RWPE2 (cell line): Measurements from ENCODE around the gene AKAP13.

Source experiments
- ATAC-seq: fragments of 200-7000 bp; cut with Tn5 transposase; 3 replicates; pipeline ENCODE4 v1.9.1; 2021; ENCODE audit warnings: low read depth
- DNase-seq: peaks from one replicate; pipeline ENCODE4 v3.0.0-alpha.2; 2020; ENCODE audit warnings: low spot score
- H3K27ac ChIP-seq: fragments of 450-650 bp; 2 replicates; pipeline ENCODE4 v1.5.1; 2017; ENCODE audit warnings: mild to moderate bottlenecking; ENCODE audit not compliant: poor library complexity, severe bottlenecking
- H3K27me3 ChIP-seq: fragments of 250-450 bp; sonication (Bioruptor Pico); 2 replicates; pipeline ENCODE4 v1.5.1; 2021; ENCODE audit warnings: mild to moderate bottlenecking, moderate library complexity; ENCODE audit not compliant: insufficient read depth, poor library complexity, severe bottlenecking
- H3K36me3 ChIP-seq: fragments of 250-450 bp; sonication (Bioruptor Pico); 2 replicates; pipeline ENCODE4 v1.5.1; 2020; ENCODE audit warnings: low read depth, mild to moderate bottlenecking, moderate library complexity
- H3K4me1 ChIP-seq: fragments of 250-450 bp; sonication (Bioruptor Pico); 2 replicates; pipeline ENCODE4 v1.5.1; 2021; ENCODE audit warnings: mild to moderate bottlenecking, moderate library complexity; ENCODE audit not compliant: insufficient read depth, poor library complexity, severe bottlenecking
- H3K4me3 ChIP-seq: fragments of 250-450 bp; sonication (Bioruptor Pico); 2 replicates; pipeline ENCODE4 v1.5.1; 2021; ENCODE audit warnings: mild to moderate bottlenecking, moderate library complexity; ENCODE audit not compliant: severe bottlenecking
- H3K9me3 ChIP-seq: fragments of 250-450 bp; sonication (Bioruptor Pico); 2 replicates; pipeline ENCODE4 v1.5.1; 2021; ENCODE audit warnings: mild to moderate bottlenecking, moderate library complexity; ENCODE audit not compliant: severe bottlenecking
- CTCF ChIP-seq: fragments of 450-650 bp; IDR thresholded peaks from one replicate; pipeline ENCODE4 v1.5.1; 2017; ENCODE audit warnings: mild to moderate bottlenecking, moderate library complexity; ENCODE audit not compliant: poor library complexity, severe bottlenecking

The AKAP13 gene

GRCh38 chr15:85417276-85417675, 36.9 kb downstream of the AKAP13 start:
- no peak for TF ChIP-seq CTCF
- ATAC-seq (no peak), DNase-seq (no peak)
- Histone ChIP-seq H3K27me3 (no peaks in the 10 kb centered on the region), H3K9me3 (no peaks in the 10 kb centered on the region), H3K4me3 (no peak overlapping the region), H3K27ac (peak overlapping the region; percentile 88), H3K36me3 (no peaks in the 10 kb centered on the region), H3K4me1 (peaks cover 66% of the 10 kb centered on the region)

GRCh38 chr15:85419161-85419560, 38.8 kb downstream of the AKAP13 start:
- Histone ChIP-seq H3K27me3 (no peaks in the 10 kb centered on the region), H3K36me3 (no peaks in the 10 kb centered on the region), H3K4me1 (peaks cover 48% of the 10 kb centered on the region), H3K27ac (peak overlapping the region; percentile 5), H3K9me3 (no peaks in the 10 kb centered on the region), H3K4me3 (no peak overlapping the region)
- DNase-seq: no peak
- ATAC-seq: peak; percentile 92
- TF ChIP-seq CTCF: no peak

- Histone ChIP-seq H3K9me3 (no peaks in the 10 kb centered on the region), H3K4me3 (no peak overlapping the region), H3K27ac (no peak overlapping the region), H3K4me1 (peaks cover 31% of the 10 kb centered on the region), H3K36me3 (no peaks in the 10 kb centered on the region), H3K27me3 (no peaks in the 10 kb centered on the region)
- TF ChIP-seq CTCF: no peak
- ATAC-seq (no peak), DNase-seq (no peak)
These were observed 40.9 kb downstream of the AKAP13 start for GRCh38 chr15:85421116-85421925.

- no peaks in the 10 kb centered on the region for H3K9me3 ChIP-seq
- H3K4me1 ChIP-seq: peaks cover 19% of the 10 kb centered on the region
- no peak overlapping the region for H3K27ac ChIP-seq
- DNase-seq (no peak), ATAC-seq (no peak)
- no peaks in the 10 kb centered on the region for H3K36me3 ChIP-seq
- no peak for TF ChIP-seq CTCF
- no peak overlapping the region for H3K4me3 ChIP-seq
- H3K27me3 ChIP-seq: no peaks in the 10 kb centered on the region
These were observed 42.2 kb downstream of the AKAP13 start for GRCh38 chr15:85422607-85423006.

- no peak for DNase-seq
- no peak for ATAC-seq
- Histone ChIP-seq H3K4me3 (no peak overlapping the region), H3K9me3 (no peaks in the 10 kb centered on the region), H3K36me3 (no peaks in the 10 kb centered on the region), H3K27ac (no peak overlapping the region), H3K4me1 (peaks cover 17% of the 10 kb centered on the region), H3K27me3 (no peaks in the 10 kb centered on the region)
- no peak for TF ChIP-seq CTCF
These were observed 42.9 kb downstream of the AKAP13 start for GRCh38 chr15:85423256-85423655.
